GM23248 (cell line): Measurements from ENCODE around the gene SH3TC1. TPM values are rescaled to one million over a fixed set of nuclear protein-coding genes. Genes with fewer than 3 reads are reported as not detected.

ENCODE experiments used
- DNase-seq: peaks from one replicate; pipeline ENCODE4 v3.0.0-alpha.2; 2015
- H2AFZ ChIP-seq: fragments of 200-600 bp; sonication (generic); 2 replicates; pipeline ENCODE4 v1.6.1; 2016; ENCODE audit warnings: antibody characterized with exemption
- H3F3A ChIP-seq: fragments of 200-600 bp; sonication (generic); 2 replicates; pipeline ENCODE4 v1.6.1; 2016; ENCODE audit warnings: mild to moderate bottlenecking, antibody characterized with exemption, mixed run types; ENCODE audit not compliant: insufficient read depth
- H3K27ac ChIP-seq: fragments of 200-600 bp; sonication (generic); 2 replicates; pipeline ENCODE4 v1.5.1; 2016; ENCODE audit warnings: mild to moderate bottlenecking
- H3K27me3 ChIP-seq: fragments of 200-600 bp; sonication (generic); replicated peaks from 2 replicates; pipeline ENCODE4 v1.6.1; 2016; ENCODE audit warnings: mild to moderate bottlenecking; ENCODE audit not compliant: insufficient read depth
- H3K36me3 ChIP-seq: fragments of 200-600 bp; sonication (generic); 2 replicates; pipeline ENCODE4 v1.6.1; 2016; ENCODE audit warnings: low read depth, mild to moderate bottlenecking
- H3K4me1 ChIP-seq: fragments of 200-600 bp; sonication (generic); 2 replicates; pipeline ENCODE4 v1.6.1; 2016; ENCODE audit warnings: mild to moderate bottlenecking; ENCODE audit not compliant: insufficient read depth
- H3K4me2 ChIP-seq: fragments of 200-600 bp; sonication (generic); one replicate; pipeline ENCODE4 v1.6.1; 2016; ENCODE audit warnings: mild to moderate bottlenecking; ENCODE audit not compliant: unreplicated experiment
- H3K4me3 ChIP-seq: fragments of 200-600 bp; sonication (generic); 2 replicates; pipeline ENCODE4 v1.5.1; 2016; ENCODE audit warnings: mild to moderate bottlenecking
- H3K79me2 ChIP-seq: fragments of 200-600 bp; sonication (generic); 2 replicates; pipeline ENCODE4 v1.6.1; 2016; ENCODE audit warnings: mild to moderate bottlenecking; ENCODE audit not compliant: insufficient read depth
- H3K9ac ChIP-seq: fragments of 200-600 bp; sonication (generic); 2 replicates; pipeline ENCODE4 v1.6.1; 2016; ENCODE audit warnings: mild to moderate bottlenecking
- H3K9me2 ChIP-seq: fragments of 200-600 bp; sonication (generic); 2 replicates; pipeline ENCODE4 v1.6.1; 2016; ENCODE audit warnings: mixed run types, mild to moderate bottlenecking, moderate library complexity; ENCODE audit not compliant: insufficient read depth
- H3K9me3 ChIP-seq: fragments of 200-600 bp; sonication (generic); one replicate; pipeline ENCODE4 v1.6.1; 2017; ENCODE audit warnings: low read depth
- H4K20me1 ChIP-seq: fragments of 200-600 bp; sonication (generic); 2 replicates; pipeline ENCODE4 v1.6.0; 2016; ENCODE audit not compliant: insufficient read depth
- EZH2 ChIP-seq: fragments of 200-600 bp; sonication (generic); IDR thresholded peaks from 2 replicates; pipeline ENCODE4 v1.6.1; 2018; ENCODE audit warnings: antibody characterized with exemption, mild to moderate bottlenecking; ENCODE audit not compliant: insufficient read depth, poor library complexity, severe bottlenecking
- EZH2phosphoT487 ChIP-seq: fragments of 200-600 bp; sonication (generic); IDR thresholded peaks from 2 replicates; pipeline ENCODE4 v1.6.1; 2018; ENCODE audit warnings: antibody characterized with exemption, moderate library complexity, mild to moderate bottlenecking, low read depth; ENCODE audit not compliant: insufficient read depth
- WGBS, 2 experiments: methylation state at CpG; one replicate each; pipeline ENCODE4 v1.1.6; 2015 to 2017; ENCODE audit warnings: low lambda C conversion rate in 2 of 2, low coverage in 1 of 2; ENCODE audit errors: missing lambda C conversion rate in 2 of 2; 5-methylcytosine and 5-hydroxymethylcytosine counted together
- in situ Hi-C: fragments of 300-500 bp; cut with MboI; formaldehyde crosslinking; loops from 2 replicates; pipeline ENCODE4 v1.15.0; 2020
- polyA plus RNA-seq: library from polyadenylated mRNA; unstranded; fragments of >200 nt; fragmentation: Nextera tagmentation; extraction: Ambion mirVana; gene quantifications from 2 replicates; pipeline ENCODE4 v1.2.1, GENCODE V29; 2016
- total RNA-seq: library from RNA; depleted of rRNA; stranded (reverse); fragments of >200 nt; shearing (Covaris generic); gene quantifications from 2 replicates; pipeline ENCODE4 v1.2.3, GENCODE V29; 2014

Gene SH3TC1
- total and polyA plus RNA-seq, 2 experiments from 2014 or later: 2.3 to 6.5 TPM

DNA sequence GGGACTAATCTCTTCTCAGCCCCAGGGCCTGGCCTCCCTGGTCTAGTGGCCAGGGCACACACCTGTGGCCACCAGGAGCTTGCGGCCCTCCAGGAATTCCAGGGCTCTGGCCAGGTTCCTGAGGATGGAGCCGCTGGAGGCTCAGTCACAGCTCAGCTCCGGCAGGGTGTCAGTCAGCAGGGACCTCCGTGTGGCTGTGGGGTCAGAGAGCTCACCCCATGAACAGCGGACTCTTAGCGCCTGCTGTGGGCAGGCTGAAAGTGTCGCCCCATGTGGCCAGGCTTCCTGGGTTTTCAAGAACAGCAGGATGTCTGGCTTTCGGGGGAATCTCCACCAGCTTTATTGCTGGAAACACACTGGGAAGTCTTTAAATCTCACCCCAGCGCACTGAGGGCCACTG, 19.3 kb upstream of the SH3TC1 start:
- Histone ChIP-seq H3K9me3 (no peaks in the 10 kb centered on the region), H3K9me2 (no peaks in the 10 kb centered on the region), H3F3A (peaks cover 14% of the 10 kb centered on the region), H2AFZ (no peak overlapping the region), H3K4me1 (peaks cover 9% of the 10 kb centered on the region), H3K36me3 (no peaks in the 10 kb centered on the region), H3K9ac (no peak overlapping the region), H3K79me2 (no peaks in the 10 kb centered on the region), H3K27me3 (peaks cover 5% of the 10 kb centered on the region; the same call in 1 of the 2 replicates), H3K27ac (no peak overlapping the region), H3K4me3 (no peak overlapping the region), H4K20me1 (no peaks in the 10 kb centered on the region), H3K4me2 (no peak overlapping the region)
- no peak for DNase-seq
- TF ChIP-seq EZH2 (no peak), EZH2phosphoT487 (no peak)
- 68% methylated on average over 9 of the region's 9 CpGs for WGBS, 2 experiments
- in situ Hi-C loops: no loop called here

DNA sequence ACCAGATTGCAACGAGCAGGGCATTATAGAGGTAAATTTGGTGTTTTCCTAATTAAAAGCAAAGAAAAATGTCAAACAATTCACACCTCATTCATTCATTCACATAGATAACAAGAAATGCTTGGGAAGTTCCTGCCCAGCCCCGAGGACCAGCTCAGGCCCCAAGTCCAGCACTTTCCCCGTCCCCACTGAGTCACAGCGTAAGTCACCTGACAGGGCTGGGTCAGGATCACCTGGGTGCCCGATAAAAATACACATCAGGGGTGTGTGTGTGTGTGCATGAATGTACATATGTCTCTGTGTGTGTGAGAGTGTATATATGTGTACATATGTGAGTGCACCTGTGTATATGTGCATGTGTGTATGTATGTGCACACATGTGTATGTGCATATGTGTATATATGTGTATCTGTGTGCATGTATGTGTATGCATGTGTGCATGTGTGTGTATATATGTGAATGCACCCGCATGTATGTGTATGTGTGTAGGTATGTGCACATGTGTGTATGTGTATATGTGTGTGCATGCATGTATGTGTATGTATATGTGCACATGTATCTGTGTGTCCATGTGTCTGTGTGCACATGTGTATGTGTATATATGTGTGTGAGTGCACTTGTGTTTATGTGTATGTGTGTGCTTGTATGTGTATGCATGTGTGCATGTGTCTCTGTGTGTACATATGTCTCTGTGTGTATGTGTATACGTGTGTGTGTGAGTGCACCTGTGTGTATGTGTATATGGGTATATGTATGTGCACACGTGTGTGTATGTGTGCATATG, 18.6 kb upstream of the SH3TC1 start:
- Histone ChIP-seq H3K9me2 (no peaks in the 10 kb centered on the region), H3F3A (peaks cover 18% of the 10 kb centered on the region), H3K4me3 (no peak overlapping the region), H2AFZ (no peak overlapping the region), H3K4me2 (no peak overlapping the region), H3K79me2 (no peaks in the 10 kb centered on the region), H3K9ac (no peak overlapping the region), H3K4me1 (peaks cover 14% of the 10 kb centered on the region), H3K27me3 (peaks cover 3% of the 10 kb centered on the region; the same call in 1 of the 2 replicates), H4K20me1 (no peaks in the 10 kb centered on the region), H3K27ac (no peak overlapping the region), H3K36me3 (no peaks in the 10 kb centered on the region), H3K9me3 (no peaks in the 10 kb centered on the region)
- in situ Hi-C loops: no loop called here
- WGBS, 2 experiments: 60 to 67% methylated on average over 8 of the region's 8 CpGs
- DNase-seq: no peak
- TF ChIP-seq EZH2phosphoT487 (no peak), EZH2 (no peak)

DNA sequence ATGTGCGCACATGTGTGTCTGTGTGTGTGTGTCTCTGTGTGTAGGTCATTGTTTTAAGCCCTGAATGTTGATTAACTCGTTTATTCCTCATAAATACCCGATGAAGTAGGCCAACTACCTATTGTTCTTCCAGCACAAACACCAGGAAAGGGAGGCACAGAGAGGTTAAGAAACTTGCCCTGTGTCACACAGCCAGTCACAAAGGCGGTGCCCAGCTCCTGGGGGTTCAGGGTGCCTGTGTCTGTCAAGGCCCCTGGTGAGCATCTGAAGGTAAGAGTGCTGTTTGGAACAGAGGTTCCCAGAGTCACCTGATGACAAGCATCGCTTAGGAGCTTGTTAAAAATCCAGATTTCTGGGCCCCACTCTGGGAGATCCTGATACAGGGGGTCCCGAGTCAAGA, 18.0 kb upstream of the SH3TC1 start:
- Histone ChIP-seq H3K4me2 (no peak overlapping the region), H3F3A (peaks cover 18% of the 10 kb centered on the region), H3K36me3 (no peaks in the 10 kb centered on the region), H3K9ac (no peak overlapping the region), H3K9me3 (no peaks in the 10 kb centered on the region), H3K27me3 (no peaks in the 10 kb centered on the region; the same call in 1 of the 2 replicates), H2AFZ (no peak overlapping the region), H3K79me2 (no peaks in the 10 kb centered on the region), H3K27ac (no peak overlapping the region), H3K4me3 (no peak overlapping the region), H4K20me1 (no peaks in the 10 kb centered on the region), H3K9me2 (no peaks in the 10 kb centered on the region), H3K4me1 (peaks cover 18% of the 10 kb centered on the region)
- TF ChIP-seq EZH2phosphoT487: no peak
- TF ChIP-seq EZH2: no peak
- WGBS, 2 experiments: 88 to 92% methylated on average over 6 of the region's 6 CpGs
- in situ Hi-C loops: no loop called here
- DNase-seq: no peak

DNA sequence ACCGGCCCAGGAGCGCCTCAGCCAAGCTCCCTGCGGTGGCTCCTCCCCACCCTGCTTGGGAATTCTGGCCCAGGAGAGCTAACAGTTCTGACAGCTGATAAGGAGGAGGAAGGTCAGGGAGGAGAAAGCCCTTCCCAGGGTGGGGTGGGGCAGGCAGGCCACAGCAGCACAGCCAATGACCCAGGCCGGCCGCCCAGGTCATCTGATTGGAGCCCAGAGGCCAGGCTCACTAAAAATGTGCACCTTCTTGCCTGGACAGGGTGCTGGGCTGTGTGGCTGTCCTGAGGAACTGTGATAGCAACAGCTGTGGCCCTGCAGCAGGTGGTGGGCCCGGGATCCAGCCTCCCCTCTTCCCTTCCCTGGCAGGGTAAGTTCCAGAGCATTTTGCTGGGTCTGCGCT, 17.2 kb upstream of the SH3TC1 start:
- in situ Hi-C loops: no loop called here
- H3K27ac ChIP-seq: no peak overlapping the region
- no peaks in the 10 kb centered on the region for H3K9me2 ChIP-seq
- 95% methylated on average over 6 to 7 of the region's 7 CpGs for WGBS, 2 experiments
- H3K9me3 ChIP-seq: no peaks in the 10 kb centered on the region
- no peaks in the 10 kb centered on the region; the same call in 1 of the 2 replicates for H3K27me3 ChIP-seq
- H3K4me1 ChIP-seq: peaks cover 18% of the 10 kb centered on the region
- peaks cover 18% of the 10 kb centered on the region for H3F3A ChIP-seq
- H3K4me3 ChIP-seq: no peak overlapping the region
- H3K79me2 ChIP-seq: no peaks in the 10 kb centered on the region
- no peak overlapping the region for H3K9ac ChIP-seq
- no peak for TF ChIP-seq EZH2
- no peak for TF ChIP-seq EZH2phosphoT487
- H2AFZ ChIP-seq: no peak overlapping the region
- H3K36me3 ChIP-seq: no peaks in the 10 kb centered on the region
- no peak for DNase-seq
- H3K4me2 ChIP-seq: no peak overlapping the region
- no peaks in the 10 kb centered on the region for H4K20me1 ChIP-seq
